ENCODE results near the gene ATP1B2.
A peak's percentile ranks its signal among the peaks of the same experiment; 100 is the strongest.

Gene ATP1B2

DNA sequence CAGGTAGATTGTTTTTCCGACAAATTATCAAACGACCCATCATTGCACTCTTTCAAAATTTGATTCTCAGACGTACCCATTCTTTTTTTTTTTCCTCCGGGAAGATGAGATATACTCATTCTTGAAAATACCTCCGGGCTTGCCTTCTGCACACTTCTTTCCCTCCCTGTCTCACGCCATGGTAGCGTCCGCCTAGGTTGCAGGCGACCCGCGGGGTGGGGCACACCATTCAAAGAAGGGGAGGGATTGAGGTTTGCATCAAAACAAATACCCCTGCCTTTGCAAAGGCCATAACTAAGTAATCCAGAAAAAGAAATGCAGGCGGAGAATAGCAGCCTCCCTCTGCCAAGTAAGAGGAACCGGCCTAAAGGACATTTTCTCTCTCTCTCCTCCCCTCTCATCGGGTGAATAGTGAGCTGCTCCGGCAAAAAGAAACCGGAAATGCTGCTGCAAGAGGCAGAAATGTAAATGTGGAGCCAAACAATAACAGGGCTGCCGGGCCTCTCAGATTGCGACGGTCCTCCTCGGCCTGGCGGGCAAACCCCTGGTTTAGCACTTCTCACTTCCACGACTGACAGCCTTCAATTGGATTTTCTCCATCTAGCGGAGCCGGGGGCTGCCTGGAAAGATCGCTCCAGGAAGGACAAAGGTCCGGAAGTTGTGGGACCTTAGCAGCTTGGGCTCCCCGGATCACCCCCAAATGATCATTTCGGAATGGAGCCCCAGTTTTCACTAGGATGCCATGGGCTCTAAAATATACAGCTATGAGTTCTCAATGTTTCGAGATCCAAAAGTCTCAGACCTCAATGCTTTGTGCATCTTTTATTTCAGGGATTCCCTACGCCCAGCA is 35.7 kb downstream of the ATP1B2 start:
- Histone ChIP-seq H3K36me3 (replicated peaks; ENCODE audit: low read depth, low read length) (peaks cover 25% of the 10 kb centered on the region), H2AFZ (ENCODE audit: low read depth, low read length) (no peak overlapping the region), H3K4me1 (ENCODE audit: low read length) (peaks cover 17% of the 10 kb centered on the region), H3K4me2 (ENCODE audit: low read length) (peak overlapping the region; percentile 93), H3K4me3 (ENCODE audit: low read length) (peak overlapping the region; percentile 100), H3K79me2 (ENCODE audit: low read length) (peaks cover 73% of the 10 kb centered on the region), H3K9ac (ENCODE audit: low read length) (peak overlapping the region; percentile 100), H4K20me1 (ENCODE audit: insufficient read depth, low read length) (peaks cover 29% of the 10 kb centered on the region), H3K27me3 (ENCODE audit: low read depth, low read length) (no peaks in the 10 kb centered on the region), H3K9me3 (ENCODE audit: insufficient read depth, low read length) (no peaks in the 10 kb centered on the region), H3K27ac (ENCODE audit: low read length) (peak overlapping the region; percentile 92)
- no peak for TF ChIP-seq CTCF (IDR thresholded peaks at IDR 0.05; ENCODE audit: low read depth, low read length)
- no peak for TF ChIP-seq EZH2phosphoT487 (IDR thresholded peaks at IDR 0.05; ENCODE audit: low read depth)

DNA sequence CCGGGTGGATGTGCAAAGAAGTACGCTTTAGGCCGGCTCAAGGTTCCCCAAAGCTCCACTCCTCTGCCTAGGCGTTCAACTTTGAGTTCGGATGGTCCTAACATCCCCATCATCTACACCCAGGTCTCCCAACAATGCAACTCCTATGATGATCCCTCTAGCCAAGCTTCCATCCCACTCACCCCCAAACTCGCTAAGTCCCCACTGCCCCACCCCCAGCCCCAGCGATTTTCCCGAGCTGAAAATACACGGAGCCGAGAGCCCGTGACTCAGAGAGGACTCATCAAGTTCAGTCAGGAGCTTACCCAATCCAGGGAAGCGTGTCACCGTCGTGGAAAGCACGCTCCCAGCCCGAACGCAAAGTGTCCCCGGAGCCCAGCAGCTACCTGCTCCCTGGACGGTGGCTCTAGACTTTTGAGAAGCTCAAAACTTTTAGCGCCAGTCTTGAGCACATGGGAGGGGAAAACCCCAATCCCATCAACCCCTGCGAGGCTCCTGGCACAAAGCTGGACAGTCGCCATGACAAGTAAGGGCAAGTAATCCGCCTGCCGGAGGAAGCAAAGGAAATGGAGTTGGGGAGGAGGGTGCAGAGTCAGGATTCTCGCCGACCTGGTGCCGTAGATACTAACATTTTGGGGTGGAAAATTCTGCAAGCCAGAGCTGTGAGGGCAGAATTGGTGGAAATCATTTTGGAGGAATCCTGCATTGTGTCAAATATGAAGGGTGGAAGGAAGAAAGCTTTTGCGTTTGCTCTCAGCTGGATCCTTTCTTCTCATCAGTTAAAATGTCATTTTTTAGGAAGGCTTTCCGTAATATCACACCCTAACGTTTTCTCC is 36.6 kb downstream of the ATP1B2 start, which contains the start of gene TP53:
TSS of gene TP53 (minus strand) at position 419 of the 836 bp plus-strand sequence. CDS start 10,896 bp downstream, outside the sequence.
- peaks cover 25% of the 10 kb centered on the region for H3K36me3 ChIP-seq (replicated peaks; ENCODE audit: low read depth, low read length)
- TF ChIP-seq EZH2phosphoT487 (IDR thresholded peaks at IDR 0.05; ENCODE audit: low read depth) (no peak), CTCF (IDR thresholded peaks at IDR 0.05; ENCODE audit: low read depth, low read length) (no peak)
- peak within 1 kb of the TSS; percentile 93 for H3K4me2 ChIP-seq (ENCODE audit: low read length)
- H3K27me3 ChIP-seq (ENCODE audit: low read depth, low read length): no peaks in the 10 kb centered on the region
- peak within 1 kb of the TSS; percentile 88 for H2AFZ ChIP-seq (ENCODE audit: low read depth, low read length)
- H3K4me1 ChIP-seq (ENCODE audit: low read length): peaks cover 17% of the 10 kb centered on the region
- peak within 1 kb of the TSS; percentile 100 for H3K9ac ChIP-seq (ENCODE audit: low read length)
- peaks cover 67% of the 10 kb centered on the region for H3K79me2 ChIP-seq (ENCODE audit: low read length)
- no peaks in the 10 kb centered on the region for H3K9me3 ChIP-seq (ENCODE audit: insufficient read depth, low read length)
- H3K27ac ChIP-seq (ENCODE audit: low read length): peak within 1 kb of the TSS; percentile 92
- peak within 1 kb of the TSS; percentile 100 for H3K4me3 ChIP-seq (ENCODE audit: low read length)
- peaks cover 29% of the 10 kb centered on the region for H4K20me1 ChIP-seq (ENCODE audit: insufficient read depth, low read length)

DNA sequence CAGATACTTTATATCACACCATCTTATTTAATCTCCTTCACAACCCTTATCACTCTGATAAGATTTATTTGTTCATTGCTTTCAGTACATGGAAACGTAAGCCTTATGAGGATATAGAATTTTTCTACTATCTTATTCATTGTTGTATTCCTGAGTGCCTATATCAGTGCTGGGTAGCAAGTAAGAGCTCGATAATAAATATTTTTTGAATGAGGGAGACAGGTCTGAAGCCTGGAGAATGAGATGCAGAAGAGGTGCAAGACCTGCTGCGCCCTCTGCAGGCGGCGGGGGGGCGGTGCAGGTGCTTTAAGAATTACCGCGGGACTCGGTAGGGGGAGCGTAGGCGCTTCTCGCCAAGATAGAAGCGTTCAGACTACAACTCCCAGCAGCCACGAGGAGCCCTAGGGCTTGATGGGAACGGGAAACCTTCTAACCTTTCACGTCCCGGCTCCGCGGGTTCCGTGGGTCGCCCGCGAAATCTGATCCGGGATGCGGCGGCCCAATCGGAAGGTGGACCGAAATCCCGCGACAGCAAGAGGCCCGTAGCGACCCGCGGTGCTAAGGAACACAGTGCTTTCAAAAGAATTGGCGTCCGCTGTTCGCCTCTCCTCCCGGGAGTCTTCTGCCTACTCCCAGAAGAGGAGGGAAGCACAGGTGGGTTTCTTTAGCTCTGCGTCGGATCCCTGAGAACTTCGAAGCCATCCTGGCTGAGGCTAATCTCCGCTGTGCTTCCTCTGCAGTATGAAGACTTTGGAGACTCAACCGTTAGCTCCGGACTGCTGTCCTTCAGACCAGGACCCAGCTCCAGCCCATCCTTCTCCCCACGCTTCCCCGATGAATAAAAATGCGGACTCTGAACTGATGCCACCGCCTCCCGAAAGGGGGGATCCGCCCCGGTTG is 37.4 kb downstream of the ATP1B2 start, which contains the start of gene WRAP53:
TSS of gene WRAP53 (plus strand) at position 570 of the 900 bp plus-strand sequence. CDS start at position 742, 172 bp downstream.
- H4K20me1 ChIP-seq (ENCODE audit: insufficient read depth, low read length): peaks cover 24% of the 10 kb centered on the region
- peaks cover 59% of the 10 kb centered on the region for H3K79me2 ChIP-seq (ENCODE audit: low read length)
- H3K27me3 ChIP-seq (ENCODE audit: low read depth, low read length): no peaks in the 10 kb centered on the region
- no peaks in the 10 kb centered on the region for H3K9me3 ChIP-seq (ENCODE audit: insufficient read depth, low read length)
- H3K9ac ChIP-seq (ENCODE audit: low read length): peak within 1 kb of the TSS; percentile 100
- peaks cover 21% of the 10 kb centered on the region for H3K36me3 ChIP-seq (replicated peaks; ENCODE audit: low read depth, low read length)
- peaks cover 17% of the 10 kb centered on the region for H3K4me1 ChIP-seq (ENCODE audit: low read length)
- peak within 1 kb of the TSS; percentile 92 for H3K27ac ChIP-seq (ENCODE audit: low read length)
- TF ChIP-seq EZH2phosphoT487 (IDR thresholded peaks at IDR 0.05; ENCODE audit: low read depth): no peak
- TF ChIP-seq CTCF (IDR thresholded peaks at IDR 0.05; ENCODE audit: low read depth, low read length): peak; percentile 82
- H3K4me3 ChIP-seq (ENCODE audit: low read length): peak within 1 kb of the TSS; percentile 100
- peak within 1 kb of the TSS; percentile 88 for H2AFZ ChIP-seq (ENCODE audit: low read depth, low read length)
- H3K4me2 ChIP-seq (ENCODE audit: low read length): peak within 1 kb of the TSS; percentile 93
